Effector memory CD4-positive, alpha-beta T cell (primary cell): Measurements from ENCODE around the gene KRT40.

Experiments
- DNase-seq, 3 donors: peaks; one replicate each; pipeline ENCODE4 v3.0.0-alpha.2; 2020
- H3K27ac ChIP-seq: 2 replicates; pipeline ENCODE4 v1.7.0; 2013; ENCODE audit warnings: mild to moderate bottlenecking, low read length, moderate library complexity; ENCODE audit not compliant: insufficient read depth, poor library complexity, severe bottlenecking
- H3K27me3 ChIP-seq: replicated peaks from 2 replicates; pipeline ENCODE4 v1.7.0; 2013; ENCODE audit warnings: mild to moderate bottlenecking, low read length; ENCODE audit not compliant: insufficient read depth, control insufficient read depth, poor library complexity, severe bottlenecking
- H3K36me3 ChIP-seq: 2 replicates; pipeline ENCODE4 v1.7.0; 2013; ENCODE audit warnings: mild to moderate bottlenecking, low read length, moderate library complexity; ENCODE audit not compliant: control insufficient read depth, insufficient read depth
- H3K4me1 ChIP-seq: 2 replicates; pipeline ENCODE4 v1.7.0; 2013; ENCODE audit warnings: low read length, mild to moderate bottlenecking; ENCODE audit not compliant: control insufficient read depth, insufficient read depth, poor library complexity, severe bottlenecking
- H3K4me3 ChIP-seq: 2 replicates; pipeline ENCODE4 v1.7.0; 2013; ENCODE audit warnings: low read length, low read depth, mild to moderate bottlenecking; ENCODE audit not compliant: insufficient read depth, poor library complexity, severe bottlenecking
- H3K9me3 ChIP-seq: 2 replicates; pipeline ENCODE4 v1.7.0; 2013; ENCODE audit warnings: mild to moderate bottlenecking, low read length, moderate library complexity; ENCODE audit not compliant: control insufficient read depth

Gene KRT40

GRCh38 chr17:41013181-41013580, 29.1 kb upstream of the KRT40 start:
- Histone ChIP-seq H3K4me3 (no peak overlapping the region), H3K9me3 (no peaks in the 10 kb centered on the region), H3K36me3 (no peaks in the 10 kb centered on the region), H3K4me1 (no peaks in the 10 kb centered on the region), H3K27ac (no peak overlapping the region), H3K27me3 (no peaks in the 10 kb centered on the region)
- DNase-seq = no peak

- H3K27ac ChIP-seq = no peak overlapping the region
- no peaks in the 10 kb centered on the region for H3K9me3 ChIP-seq
- H3K36me3 ChIP-seq = no peaks in the 10 kb centered on the region
- no peak overlapping the region for H3K4me3 ChIP-seq
- DNase-seq = no peak
- H3K27me3 ChIP-seq = no peaks in the 10 kb centered on the region
- no peaks in the 10 kb centered on the region for H3K4me1 ChIP-seq
Observed at GRCh38 chr17:41012326-41013120, 28.4 kb upstream of the KRT40 start.

GRCh38 chr17:41010441-41010840, 26.3 kb upstream of the KRT40 start:
- H3K4me1 ChIP-seq = no peaks in the 10 kb centered on the region
- H3K9me3 ChIP-seq = no peaks in the 10 kb centered on the region
- H3K27ac ChIP-seq = no peak overlapping the region
- H3K4me3 ChIP-seq = no peak overlapping the region
- no peak for DNase-seq
- no peaks in the 10 kb centered on the region for H3K27me3 ChIP-seq
- no peaks in the 10 kb centered on the region for H3K36me3 ChIP-seq

GRCh38 chr17:41009936-41010335, 25.8 kb upstream of the KRT40 start:
- Histone ChIP-seq H3K4me1 (no peaks in the 10 kb centered on the region), H3K27me3 (no peaks in the 10 kb centered on the region), H3K36me3 (no peaks in the 10 kb centered on the region), H3K9me3 (no peaks in the 10 kb centered on the region), H3K4me3 (no peak overlapping the region), H3K27ac (no peak overlapping the region)
- DNase-seq = no peak

GRCh38 chr17:41009301-41009760, 25.2 kb upstream of the KRT40 start:
- Histone ChIP-seq H3K27me3 (no peaks in the 10 kb centered on the region), H3K36me3 (no peaks in the 10 kb centered on the region), H3K9me3 (no peaks in the 10 kb centered on the region), H3K27ac (no peak overlapping the region), H3K4me3 (no peak overlapping the region), H3K4me1 (no peaks in the 10 kb centered on the region)
- no peak for DNase-seq

- H3K27me3 ChIP-seq = no peaks in the 10 kb centered on the region
- H3K4me1 ChIP-seq = no peaks in the 10 kb centered on the region
- H3K36me3 ChIP-seq = no peaks in the 10 kb centered on the region
- no peaks in the 10 kb centered on the region for H3K9me3 ChIP-seq
- no peak within 1 kb of the TSS for H3K4me3 ChIP-seq
- H3K27ac ChIP-seq = no peak within 1 kb of the TSS
- no peak for DNase-seq
Observed at GRCh38 chr17:41008811-41009210, 24.7 kb upstream of the KRT40 start, which contains the start of gene KRTAP3-1. TSS of gene KRTAP3-1 (minus strand) at chr17:41009128. CDS start at chr17:41009074, 54 bp downstream.

- no peak overlapping the region for H3K4me3 ChIP-seq
- H3K27ac ChIP-seq = no peak overlapping the region
- H3K36me3 ChIP-seq = no peaks in the 10 kb centered on the region
- no peaks in the 10 kb centered on the region for H3K9me3 ChIP-seq
- no peaks in the 10 kb centered on the region for H3K27me3 ChIP-seq
- no peaks in the 10 kb centered on the region for H3K4me1 ChIP-seq
- DNase-seq = no peak
Observed at GRCh38 chr17:41004397-41004796, 20.3 kb upstream of the KRT40 start.

GRCh38 chr17:41003926-41004325, 19.8 kb upstream of the KRT40 start:
- Histone ChIP-seq H3K4me3 (no peak overlapping the region), H3K27ac (no peak overlapping the region), H3K9me3 (no peaks in the 10 kb centered on the region), H3K27me3 (no peaks in the 10 kb centered on the region), H3K4me1 (no peaks in the 10 kb centered on the region), H3K36me3 (no peaks in the 10 kb centered on the region)
- no peak for DNase-seq

GRCh38 chr17:41002814-41003213, 18.7 kb upstream of the KRT40 start:
- no peak for DNase-seq
- Histone ChIP-seq H3K4me3 (no peak overlapping the region), H3K36me3 (no peaks in the 10 kb centered on the region), H3K27ac (no peak overlapping the region), H3K9me3 (no peaks in the 10 kb centered on the region), H3K4me1 (no peaks in the 10 kb centered on the region), H3K27me3 (peaks cover 3% of the 10 kb centered on the region)

- Histone ChIP-seq H3K4me1 (no peaks in the 10 kb centered on the region), H3K4me3 (no peak overlapping the region), H3K27me3 (peaks cover 3% of the 10 kb centered on the region), H3K36me3 (no peaks in the 10 kb centered on the region), H3K27ac (no peak overlapping the region), H3K9me3 (no peaks in the 10 kb centered on the region)
- DNase-seq = no peak
Observed at GRCh38 chr17:41001795-41002194, 17.7 kb upstream of the KRT40 start.
